Measurements from ENCODE around the gene FBXL7.

The FBXL7 gene

DNA sequence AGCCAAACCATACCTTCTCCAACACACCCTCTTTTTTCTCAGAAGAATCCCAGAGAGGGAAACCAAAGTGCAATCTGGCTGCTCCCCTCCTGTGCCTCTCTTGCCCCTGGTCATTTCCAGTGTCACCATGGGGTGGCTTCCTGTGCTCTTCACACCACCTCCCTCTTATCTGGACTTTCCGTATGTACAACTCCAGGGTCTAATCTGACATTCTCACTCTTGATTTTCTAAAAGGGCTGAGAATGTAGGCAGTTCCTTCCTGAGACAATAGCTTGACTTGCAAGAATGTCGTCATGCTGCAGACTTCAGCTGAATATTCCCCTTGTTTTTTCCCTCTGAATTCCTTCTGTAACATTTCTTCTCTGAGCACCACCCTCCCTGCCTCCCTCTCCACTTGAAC, 110.2 kb downstream of the FBXL7 start:
- DNase-seq (ENCODE audit: low read depth in 2 of 3, low spot score in 2 of 3), result no peak

DNA sequence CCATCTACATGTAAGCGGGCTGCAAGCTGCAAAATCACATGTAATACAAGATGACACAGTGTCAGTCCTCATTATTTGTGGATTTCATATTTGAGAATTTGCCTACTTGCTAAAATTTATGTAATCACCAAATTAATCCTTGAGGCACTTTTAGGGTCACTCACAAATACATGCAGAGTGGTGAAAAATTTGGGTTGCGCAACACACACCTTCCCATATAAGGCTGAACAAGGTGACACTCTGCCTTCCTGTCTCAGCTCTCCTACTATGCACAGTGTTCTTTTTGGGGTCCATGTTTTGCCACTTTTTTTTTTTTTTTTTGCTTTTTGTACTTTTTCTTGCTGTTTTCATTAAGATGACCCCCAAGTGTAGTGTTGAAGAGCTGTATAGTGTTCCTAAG, 111.0 kb downstream of the FBXL7 start:
- no peak for DNase-seq (ENCODE audit: low read depth in 2 of 3, low spot score in 2 of 3)

- DNase-seq (ENCODE audit: low read depth in 2 of 3, low spot score in 2 of 3), result no peak
These were observed 113.1 kb downstream of the FBXL7 start for GRCh38 chr5:15612915-15613635.

DNA sequence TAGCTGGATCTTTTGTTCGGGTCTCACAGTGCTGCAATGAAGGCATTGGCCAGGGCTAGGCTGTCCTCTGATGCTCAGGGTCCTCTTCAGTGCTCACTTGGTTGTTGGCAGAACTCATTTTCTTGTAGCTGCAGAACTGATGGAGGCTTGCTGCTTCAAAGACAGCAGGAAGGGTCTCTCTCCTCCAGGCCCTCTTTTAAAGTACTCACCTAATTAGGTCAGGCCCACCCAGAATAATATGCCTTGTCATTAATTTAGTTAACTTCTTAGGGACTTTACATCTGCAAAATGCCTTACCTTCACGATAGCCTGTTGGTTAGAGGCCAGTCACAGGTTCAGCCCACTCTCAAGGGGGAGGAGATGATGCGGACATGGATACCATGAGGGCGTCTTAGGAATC, 114.7 kb downstream of the FBXL7 start:
- DNase-seq (ENCODE audit: low read depth in 2 of 3, low spot score in 2 of 3), result no peak

GRCh38 chr5:15615859-15616258, 115.9 kb downstream of the FBXL7 start:
- no peak for DNase-seq (ENCODE audit: low read depth in 2 of 3, low spot score in 2 of 3)

- DNase-seq (ENCODE audit: low read depth in 2 of 3, low spot score in 2 of 3), result no peak
These were observed 119.0 kb downstream of the FBXL7 start for GRCh38 chr5:15618938-15619337.

DNA sequence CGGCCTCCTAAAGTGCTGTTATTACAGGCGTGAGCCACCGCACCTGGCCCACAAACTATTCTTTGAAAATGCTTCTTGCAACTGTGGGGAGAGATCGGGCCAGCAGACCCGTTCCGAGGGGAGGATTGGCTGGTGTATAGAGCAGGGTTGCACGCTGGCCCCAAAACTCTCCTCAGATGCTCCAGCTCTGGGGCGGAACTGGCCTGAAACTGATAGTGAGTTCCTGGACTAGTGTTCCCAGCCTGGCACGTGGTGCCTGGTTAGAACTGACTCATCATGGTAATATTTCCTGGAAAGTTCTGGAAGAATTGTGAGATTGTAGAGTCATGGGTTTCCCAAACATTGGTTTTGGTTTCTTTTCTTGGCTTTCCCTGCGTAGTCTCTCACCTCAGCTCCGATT, 120.5 kb downstream of the FBXL7 start:
- no peak for DNase-seq (ENCODE audit: low read depth in 2 of 3, low spot score in 2 of 3)

DNA sequence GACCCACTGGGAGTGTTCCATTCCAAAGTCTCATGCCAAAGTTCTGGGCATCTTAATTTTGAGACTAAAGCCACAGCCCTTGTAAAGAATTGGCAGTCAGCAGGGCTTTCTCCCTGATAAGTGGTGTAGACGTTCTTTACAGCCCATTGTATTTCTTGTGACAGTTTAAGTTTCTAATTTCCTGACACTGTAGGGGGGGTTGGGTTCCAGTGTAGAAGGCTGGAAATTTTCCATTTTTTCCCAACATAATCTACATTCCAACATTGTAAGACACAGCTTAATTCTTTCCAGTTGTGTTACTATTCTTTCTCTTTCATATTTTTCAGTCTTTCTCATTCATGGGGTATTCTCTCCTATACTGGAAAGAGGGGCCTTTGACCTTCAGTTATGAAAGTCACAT, 121.1 kb downstream of the FBXL7 start:
- no peak for DNase-seq (ENCODE audit: low read depth in 2 of 3, low spot score in 2 of 3)

- no peak for DNase-seq (ENCODE audit: low read depth in 2 of 3, low spot score in 2 of 3)
These were observed 123.8 kb downstream of the FBXL7 start for GRCh38 chr5:15623794-15624193.

GRCh38 chr5:15627109-15627508, 127.1 kb downstream of the FBXL7 start:
- no peak for DNase-seq (ENCODE audit: low read depth in 2 of 3, low spot score in 2 of 3)

DNA sequence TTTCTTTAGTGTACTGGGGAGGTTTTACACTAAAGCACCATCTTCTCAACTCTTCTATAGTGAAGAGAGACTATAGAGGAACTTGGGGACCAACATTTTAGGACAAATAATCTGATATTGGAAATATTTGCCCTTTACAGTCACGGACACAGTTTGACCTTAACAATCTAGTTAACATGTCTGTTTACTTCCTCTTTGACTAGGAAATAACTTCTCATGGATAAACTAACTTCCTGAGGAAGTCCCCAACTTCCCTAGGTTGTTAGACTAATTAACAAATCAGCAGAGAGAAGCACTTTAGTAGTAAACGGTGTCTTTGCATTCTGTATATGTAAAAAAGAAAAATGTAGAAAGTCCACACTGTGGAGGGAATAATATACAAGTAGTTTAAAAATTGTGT, 127.7 kb downstream of the FBXL7 start:
- DNase-seq (ENCODE audit: low read depth in 2 of 3, low spot score in 2 of 3), result no peak

DNA sequence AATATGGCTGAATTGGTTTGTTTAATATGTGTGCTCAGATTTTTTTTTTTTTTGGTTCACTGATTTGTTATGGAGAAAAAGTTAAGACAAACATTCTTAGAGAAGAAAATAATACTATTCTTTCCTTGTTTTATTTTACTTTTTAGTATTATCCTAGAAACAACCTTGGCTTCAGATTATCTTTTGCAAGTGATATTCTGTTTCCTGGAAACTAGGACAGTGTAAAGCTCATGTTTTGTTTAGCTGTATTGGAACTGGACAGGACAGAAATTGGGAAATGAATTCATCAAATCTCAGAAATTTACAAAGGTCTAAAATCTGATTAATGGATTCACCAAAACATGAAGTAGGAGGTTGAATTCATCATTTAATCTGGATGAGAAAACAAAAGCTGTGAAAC, 130.5 kb downstream of the FBXL7 start:
- DNase-seq (ENCODE audit: low read depth in 2 of 3, low spot score in 2 of 3), result no peak

DNA sequence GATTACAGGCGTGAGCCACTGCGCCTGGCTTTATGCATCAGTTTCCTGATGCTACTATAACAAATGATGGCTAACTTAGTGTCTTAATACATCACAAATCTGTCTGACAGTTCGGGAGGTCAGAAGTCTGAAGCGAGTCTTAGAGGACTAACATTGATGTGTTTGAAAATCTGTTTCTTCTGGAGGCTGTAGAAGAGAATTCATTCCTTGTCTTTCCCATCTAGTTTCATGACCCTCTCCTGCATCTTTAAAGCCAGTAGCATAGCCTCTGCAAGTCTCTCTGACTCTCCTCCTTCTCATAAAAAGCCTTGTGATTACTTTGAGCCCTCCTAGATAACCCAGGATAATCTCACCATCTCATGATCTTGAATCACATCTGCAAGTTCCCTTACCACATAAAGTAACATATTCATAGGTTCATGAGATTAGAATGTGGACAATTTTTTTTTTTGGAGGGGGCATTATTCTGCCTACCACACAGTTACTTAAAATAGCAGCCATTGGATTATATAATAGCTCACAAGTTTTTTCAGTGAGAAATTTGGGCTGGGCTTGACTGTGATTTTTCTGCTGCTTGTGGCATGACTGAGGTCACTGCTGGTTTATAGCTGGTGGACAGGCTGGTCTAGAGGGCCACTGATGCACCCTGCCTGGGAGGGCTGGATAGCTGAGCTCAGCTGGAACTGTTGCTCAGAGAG, 134.8 kb downstream of the FBXL7 start:
- DNase-seq (ENCODE audit: low read depth in 2 of 3, low spot score in 2 of 3), result no peak

GRCh38 chr5:15635289-15635616, 135.3 kb downstream of the FBXL7 start:
- no peak for DNase-seq (ENCODE audit: low read depth in 2 of 3, low spot score in 2 of 3)

DNA sequence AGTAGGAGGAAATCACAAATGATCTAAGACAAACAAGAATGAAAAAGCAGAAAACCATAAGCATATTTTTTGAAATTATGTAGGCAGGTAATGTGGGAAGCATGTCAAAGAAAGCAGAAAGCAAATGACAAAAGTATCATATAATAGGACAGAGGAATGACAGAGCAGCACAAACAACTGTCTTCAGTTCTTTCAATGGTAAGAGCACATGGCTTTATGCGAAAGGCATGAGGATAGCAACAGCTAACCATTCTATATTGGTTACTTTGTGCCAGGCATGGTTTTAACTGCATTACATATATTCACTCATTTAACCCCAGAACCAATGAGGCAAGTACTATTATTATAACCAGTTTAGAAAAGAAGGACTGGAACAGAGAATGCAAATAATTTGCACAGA, 137.4 kb downstream of the FBXL7 start:
- DNase-seq (ENCODE audit: low read depth in 2 of 3, low spot score in 2 of 3), result no peak

- DNase-seq (ENCODE audit: low read depth in 2 of 3, low spot score in 2 of 3), result no peak
These were observed 137.9 kb downstream of the FBXL7 start for GRCh38 chr5:15637886-15638285.

DNA sequence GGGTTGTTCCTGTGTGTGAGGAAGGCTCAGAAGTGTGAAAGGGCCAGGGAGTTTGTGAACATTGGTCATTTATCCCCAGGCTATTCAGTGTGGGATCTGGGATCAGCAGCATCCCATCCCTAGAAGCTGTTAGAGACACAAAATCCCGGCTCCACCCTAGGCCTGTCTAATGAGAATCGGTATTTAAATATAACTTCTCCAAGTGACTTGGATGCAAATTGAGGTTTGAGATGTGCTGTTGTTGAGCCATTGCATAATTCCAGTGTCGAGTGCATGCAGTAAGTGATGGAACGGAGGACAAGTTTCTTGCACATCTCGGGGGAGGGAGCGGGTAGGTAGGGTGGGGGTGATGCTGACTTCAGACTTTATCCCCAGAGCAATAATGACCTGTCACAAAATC, 138.3 kb downstream of the FBXL7 start:
- DNase-seq (ENCODE audit: low read depth in 2 of 3, low spot score in 2 of 3), result no peak

DNA sequence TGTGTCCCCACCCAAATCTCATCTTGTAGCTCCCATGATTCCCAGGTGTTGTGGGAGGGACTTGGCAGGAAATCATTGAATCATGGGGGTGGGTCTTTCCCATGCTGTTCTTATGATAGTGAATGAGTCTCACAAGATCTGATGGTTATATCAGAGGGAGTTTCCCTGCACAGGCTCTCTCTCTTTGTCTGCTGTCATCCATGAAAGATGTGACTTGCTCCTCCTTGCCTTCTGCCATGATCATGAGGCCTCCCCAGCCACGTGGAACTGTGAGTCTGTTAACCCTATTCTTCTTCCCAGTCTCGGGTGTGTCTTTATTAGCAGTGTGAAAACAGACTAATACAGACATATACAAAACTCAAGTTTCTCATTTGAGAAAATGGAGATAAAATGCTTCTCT, 139.3 kb downstream of the FBXL7 start:
- no peak for DNase-seq (ENCODE audit: low read depth in 2 of 3, low spot score in 2 of 3)

DNA sequence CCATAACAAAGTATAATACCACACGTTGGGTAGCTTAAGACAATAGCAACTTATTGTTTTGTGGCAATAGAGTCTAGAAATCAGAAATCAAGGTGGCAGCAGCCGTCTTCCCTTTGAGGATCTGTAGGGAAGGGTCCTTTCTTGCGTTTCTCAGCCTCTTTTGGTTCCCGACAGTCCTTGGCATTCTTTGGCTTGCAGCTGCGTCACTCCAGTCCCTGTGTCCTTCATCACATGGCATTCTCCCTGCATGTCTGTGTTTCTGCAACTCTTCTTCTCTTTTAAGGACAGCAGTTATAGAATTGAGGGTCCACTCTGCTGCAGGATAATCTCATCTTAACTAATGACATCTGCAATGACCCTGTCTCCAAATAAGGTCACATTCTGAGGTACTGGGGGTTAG, 140.1 kb downstream of the FBXL7 start:
- DNase-seq (ENCODE audit: low read depth in 2 of 3, low spot score in 2 of 3), result no peak

DNA sequence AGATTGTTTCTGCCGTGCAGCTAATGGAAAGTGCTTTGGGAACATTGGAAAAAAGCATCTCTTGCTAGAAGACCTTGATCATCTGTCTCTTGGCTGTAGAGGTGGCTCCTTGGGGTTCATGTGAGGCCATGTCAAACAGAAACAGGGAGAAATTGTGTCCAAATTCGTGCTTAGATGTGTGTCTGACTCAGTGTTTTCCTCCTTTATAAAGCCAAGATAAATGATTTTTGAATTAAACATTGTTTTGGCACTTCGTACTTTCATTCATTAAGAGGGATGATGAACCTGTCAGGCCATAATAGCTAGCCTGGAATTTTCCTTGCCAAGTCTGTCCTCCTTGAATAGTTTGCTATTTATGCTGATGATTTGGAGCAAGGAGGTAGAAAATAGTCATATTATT, 143.8 kb downstream of the FBXL7 start:
- DNase-seq (ENCODE audit: low read depth in 2 of 3, low spot score in 2 of 3), result no peak

GRCh38 chr5:15645381-15646160, 145.6 kb downstream of the FBXL7 start:
- no peak for DNase-seq (ENCODE audit: low read depth in 2 of 3, low spot score in 2 of 3)

- no peak for DNase-seq (ENCODE audit: low read depth in 2 of 3, low spot score in 2 of 3)
These were observed 146.4 kb downstream of the FBXL7 start for GRCh38 chr5:15646371-15646770.

Measured in activated CD8-positive, alpha-beta memory T cell treated with anti-CD3 and anti-CD28 coated beads for 48 hours (primary cell).